Stimulated activated CD8-positive, alpha-beta memory T cell treated with anti-CD3 and anti-CD28 coated beads, Interleukin-12 subunit alpha, Interleukin-12 subunit beta, amount 100 ng/mL, for 1 hour (primary cell): ENCODE results near the gene POU5F1.
"Not testable (repeated sequence)": the region's sequence is repeated elsewhere in the genome, so short reads cannot be mapped to it uniquely, and the experiment has no call there.

ENCODE experiments used
- DNase-seq: peaks from one replicate; pipeline ENCODE4 v3.0.0-alpha.2; 2020; ENCODE audit warnings: low read depth

Gene POU5F1

DNA sequence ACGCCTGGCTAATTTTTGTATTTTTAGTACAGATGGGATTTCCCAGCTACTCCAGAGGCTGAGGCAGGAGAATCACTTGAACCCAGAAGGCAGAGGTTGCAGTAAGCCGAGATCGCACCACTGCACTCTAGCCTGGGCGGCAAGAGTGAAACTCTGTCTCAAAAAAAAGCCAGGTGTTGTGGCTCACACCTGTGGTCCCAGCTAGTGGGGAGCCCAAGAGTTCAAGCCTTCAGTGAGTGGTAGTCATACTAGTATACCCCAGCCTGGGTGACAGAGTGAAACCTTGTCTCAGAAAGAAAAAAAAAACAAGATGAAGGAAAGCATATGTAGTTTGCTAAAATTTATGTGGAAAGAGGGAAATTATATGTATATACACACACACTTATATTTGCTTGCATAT, 20.0 kb upstream of the POU5F1 start:
- DNase-seq: no peak

DNA sequence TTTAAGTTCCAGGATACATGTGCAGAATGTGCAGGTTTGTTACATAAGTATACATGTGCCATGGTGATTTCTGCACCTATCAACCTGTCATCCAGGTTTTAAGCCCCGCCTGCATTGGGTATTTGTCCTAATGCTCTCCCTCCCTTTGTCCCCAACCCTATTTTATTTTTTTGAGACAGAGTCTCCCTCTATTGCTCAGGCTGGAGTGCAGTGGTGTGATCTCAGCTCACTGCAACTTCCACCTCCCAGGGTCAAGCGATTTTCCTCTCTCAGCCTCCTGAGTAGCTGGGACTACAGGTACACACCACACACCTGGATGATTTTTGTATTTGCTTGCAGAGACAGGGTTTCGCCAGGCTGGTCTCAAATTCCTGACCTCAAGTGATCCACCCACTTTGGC, 18.7 kb upstream of the POU5F1 start:
- not testable (repeated sequence) for DNase-seq

- DNase-seq: no peak
Measured at GRCh38 chr6:31187780-31188194, 17.3 kb upstream of the POU5F1 start.

- no peak for DNase-seq
Measured at GRCh38 chr6:31186052-31186734, 15.7 kb upstream of the POU5F1 start.

GRCh38 chr6:31185695-31186051, 15.2 kb upstream of the POU5F1 start:
- not testable (repeated sequence) for DNase-seq

DNA sequence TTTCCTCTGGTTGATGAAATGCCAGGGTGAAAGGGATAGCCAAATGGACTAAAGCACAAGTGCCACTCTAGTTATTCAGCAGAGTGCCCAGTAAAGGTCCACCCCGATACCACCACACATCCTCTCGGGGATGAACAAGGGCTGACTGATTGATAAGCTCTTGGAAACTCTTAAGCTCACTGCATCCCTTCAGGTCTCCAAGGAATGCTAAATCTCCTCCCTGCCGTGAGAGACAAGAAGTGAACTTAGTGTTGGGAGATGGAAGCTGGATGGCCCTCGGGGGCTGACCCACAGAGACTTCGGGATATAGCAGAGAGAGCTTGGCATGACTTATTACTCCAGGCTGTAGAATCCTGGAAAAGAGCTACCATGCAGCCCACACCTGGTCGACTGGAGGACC, 13.4 kb upstream of the POU5F1 start:
- not testable (repeated sequence) for DNase-seq

GRCh38 chr6:31183287-31183686, 12.8 kb upstream of the POU5F1 start:
- DNase-seq: not testable (repeated sequence)

DNA sequence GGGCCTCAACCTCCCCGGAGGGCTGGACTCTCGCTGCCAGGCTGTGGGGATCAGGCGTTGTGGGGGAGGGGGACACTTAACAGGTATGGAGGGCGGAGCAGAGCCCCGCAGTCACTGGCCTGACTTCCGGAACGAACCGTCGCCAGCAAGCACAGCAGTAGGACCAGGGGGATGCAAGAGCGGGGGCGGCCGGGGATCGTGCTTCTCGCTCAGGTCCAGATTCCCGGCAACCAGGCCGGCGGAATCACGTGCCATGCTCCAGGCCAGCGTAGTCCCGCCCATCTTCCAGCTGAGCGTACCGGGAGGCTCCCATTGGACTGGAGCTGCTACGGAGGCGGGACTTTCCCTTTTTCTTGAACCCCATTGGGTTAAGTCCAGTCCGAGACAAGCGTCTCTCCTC, 10.0 kb upstream of the POU5F1 start:
- peak; percentile 35 for DNase-seq

- no peak for DNase-seq
Measured at GRCh38 chr6:31179896-31180295, 9.4 kb upstream of the POU5F1 start.

- DNase-seq: no peak
Measured at GRCh38 chr6:31179042-31179386, 8.5 kb upstream of the POU5F1 start.

- DNase-seq: no peak
Measured at GRCh38 chr6:31178143-31179041, 7.9 kb upstream of the POU5F1 start.

GRCh38 chr6:31175971-31176370, 5.5 kb upstream of the POU5F1 start:
- DNase-seq: no peak

- DNase-seq: no peak
Measured at GRCh38 chr6:31174378-31174777, 3.9 kb upstream of the POU5F1 start.

- DNase-seq: no peak
Measured at GRCh38 chr6:31173406-31173805, 2.9 kb upstream of the POU5F1 start.

DNA sequence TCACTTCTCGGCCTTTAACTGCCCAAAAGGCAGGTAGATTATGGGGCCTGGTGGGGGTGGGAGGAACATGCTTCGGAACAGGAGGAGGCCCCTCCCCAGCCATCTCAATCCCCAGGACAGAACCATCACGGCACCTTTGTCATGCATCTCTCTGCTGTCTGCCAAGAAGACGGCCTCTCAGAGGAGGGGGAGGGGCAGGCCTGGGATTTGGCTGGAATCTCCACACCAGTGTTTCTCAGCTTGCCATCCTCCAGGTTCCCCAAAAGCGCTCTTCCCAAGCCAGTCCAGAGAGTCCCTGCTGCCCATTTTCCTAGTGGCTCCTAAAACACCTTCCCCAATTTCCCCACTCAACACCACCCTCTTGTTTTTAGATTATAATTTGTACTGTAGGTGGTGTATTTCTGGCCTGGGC, 2.5 kb upstream of the POU5F1 start:
- no peak for DNase-seq

GRCh38 chr6:31171931-31172905, 1.7 kb upstream of the POU5F1 start:
- no peak for DNase-seq

- DNase-seq: no peak
Measured at GRCh38 chr6:31170987-31171671, 647 bp upstream of the POU5F1 start.

DNA sequence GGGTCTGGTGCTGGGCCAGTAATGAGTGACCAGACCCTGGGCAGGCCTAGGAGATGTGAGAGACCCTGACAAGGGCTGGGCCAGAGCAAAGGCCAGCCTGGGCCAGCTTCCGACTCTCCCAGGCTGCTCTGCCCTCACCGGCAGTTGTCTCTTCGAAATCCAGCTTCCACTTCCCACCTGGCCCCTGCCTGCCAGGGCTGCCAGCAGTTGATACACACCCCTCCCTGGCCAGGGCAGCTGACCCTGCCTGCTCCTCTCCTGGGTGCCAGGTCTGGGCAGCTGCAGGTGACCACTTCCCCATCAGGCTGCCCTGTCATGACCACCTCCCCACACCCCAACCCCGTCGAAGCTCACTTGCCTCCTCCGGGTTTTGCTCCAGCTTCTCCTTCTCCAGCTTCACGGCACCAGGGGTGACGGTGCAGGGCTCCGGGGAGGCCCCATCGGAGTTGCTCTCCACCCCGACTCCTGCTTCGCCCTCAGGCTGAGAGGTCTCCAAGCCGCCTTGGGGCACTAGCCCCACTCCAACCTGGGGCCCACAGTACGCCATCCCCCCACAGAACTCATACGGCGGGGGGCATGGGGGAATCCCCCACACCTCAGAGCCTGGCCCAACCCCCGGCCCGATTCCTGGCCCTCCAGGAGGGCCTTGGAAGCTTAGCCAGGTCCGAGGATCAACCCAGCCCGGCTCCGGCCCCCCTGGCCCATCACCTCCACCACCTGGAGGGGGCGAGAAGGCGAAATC, 453 bp downstream of the POU5F1 start:
- not testable (repeated sequence) for DNase-seq

DNA sequence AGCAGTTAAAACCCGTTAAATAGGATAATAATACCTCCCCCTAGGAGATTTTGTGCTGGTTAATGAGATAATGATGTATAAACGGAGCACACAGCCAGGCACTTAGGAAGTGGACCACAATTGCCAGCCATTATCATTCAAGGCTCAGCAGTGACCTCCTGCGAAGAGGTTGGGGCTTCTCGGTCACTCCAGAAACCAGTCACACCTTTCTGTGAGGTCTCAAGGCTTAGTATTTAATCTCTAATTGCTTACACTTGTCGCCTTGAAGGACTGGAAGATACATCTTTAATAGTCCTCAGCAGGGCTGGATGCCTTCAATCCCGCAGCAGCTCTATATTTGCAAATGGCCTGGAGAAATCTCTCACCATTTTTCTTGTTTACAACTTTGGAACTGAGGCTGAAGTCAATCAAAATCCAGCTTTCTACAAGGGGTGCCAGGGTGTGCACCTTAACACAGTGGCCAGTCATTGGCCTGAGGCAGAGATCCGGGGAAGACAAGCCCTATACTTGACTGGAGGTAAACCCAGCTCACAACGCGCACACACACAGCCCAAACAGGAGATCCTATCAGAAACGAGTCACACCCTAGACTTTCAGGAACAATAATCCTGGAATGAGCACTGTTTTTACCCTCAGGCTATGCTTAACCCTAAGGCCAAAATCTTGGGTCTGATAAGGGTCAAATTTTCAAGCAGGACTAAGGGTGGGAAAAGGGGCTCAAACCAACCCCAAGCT, 1.2 kb downstream of the POU5F1 start:
- DNase-seq: no peak

DNA sequence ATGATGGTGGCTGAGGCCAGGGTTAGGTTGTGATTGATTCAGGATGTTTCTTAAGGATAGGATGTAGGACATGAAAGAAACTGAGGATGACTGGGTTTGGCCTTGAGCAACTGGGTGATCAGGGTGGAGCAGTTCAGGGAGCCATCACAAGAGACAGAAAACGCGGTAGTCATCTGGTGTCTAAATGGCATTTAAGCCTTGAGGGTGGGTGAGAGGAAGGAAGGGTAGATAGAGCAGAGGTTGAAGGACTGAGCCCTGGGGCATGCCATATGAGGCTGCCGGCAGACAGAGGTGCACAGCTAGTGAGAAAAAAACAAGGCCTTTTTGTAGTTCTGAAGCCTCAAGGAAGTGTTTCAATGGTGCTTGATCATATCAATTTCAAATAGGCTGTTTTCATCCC, 1.9 kb downstream of the POU5F1 start:
- no peak for DNase-seq
